ENCODE data around the gene SETBP1. TPM values are rescaled to one million over a fixed set of nuclear protein-coding genes. Genes with fewer than 3 reads are reported as not detected.

SETBP1 gene
- total and polyA plus RNA-seq, 9 of the 15 experiments (the other 6 are each of a cell fraction or from before 2014, with no cell fraction given): under 0.01 to 0.13 (median 0.04) TPM

- TF ChIP-seq PML (IDR thresholded peaks at IDR 0.05; ENCODE audit: low read length) (no peak), HINFP (tag; conservative IDR thresholded peaks at IDR 0.05; ENCODE audit: low read depth) (no peak), HNRNPL (IDR thresholded peaks at IDR 0.05; ENCODE audit: low read depth, low read length) (no peak), ZNF449 (CRISPR knock-in tag; IDR thresholded peaks at IDR 0.05) (no peak), MGA (IDR thresholded peaks at IDR 0.05) (no peak), MTA3 (IDR thresholded peaks at IDR 0.05; ENCODE audit: borderline replicate concordance) (no peak), ZNF589 (CRISPR knock-in tag; IDR thresholded peaks at IDR 0.05; ENCODE audit: low read depth) (no peak), RNF2 (IDR thresholded peaks at IDR 0.05) (no peak), CXXC5 (CRISPR knock-in tag; IDR thresholded peaks at IDR 0.05) (no peak), GABPB1 (CRISPR knock-in tag; IDR thresholded peaks at IDR 0.05) (no peak), CTCF (IDR thresholded peaks at IDR 0.05 in 2 of 3, conservative IDR thresholded peaks at IDR 0.05 in 1 of 3; ENCODE audit: insufficient read depth in 2 of 3, low read depth in 1 of 3, low read length in 3 of 3) (no peak), SMARCB1 (IDR thresholded peaks at IDR 0.05; ENCODE audit: insufficient read length, low read depth) (no peak), BRD4 (IDR thresholded peaks at IDR 0.05) (no peak)
Observed at GRCh38 chr18:44876755-44877154, 196.1 kb downstream of the SETBP1 start (continued).
